Upper lobe of left lung (tissue), 4 donors: ENCODE measurements around the gene SART1.
A peak's percentile ranks its signal among the peaks of the same experiment; 100 is the strongest.

Source experiments
- EP300 ChIP-seq, 4 donors: sonication (generic); formaldehyde crosslinking; IDR thresholded peaks; one replicate each; pipeline ENCODE4 v1.5.1; 2017; ENCODE audit warnings: antibody characterized with exemption in 4 of 4, control low read depth in 2 of 4
- TF ChIP-seq, protein P1 (sequence below), 6 experiments: fragments of 450-650 bp in 4 of 6; fragments of 200-600 bp in 2 of 6; sonication (generic) in 2 of 6; IDR thresholded peaks; one replicate each; pipeline ENCODE4 v1.5.1; 2016 to 2019; ENCODE audit warnings: antibody characterized with exemption in 6 of 6

- peak in 1 of 4 donors; percentile 35 for TF ChIP-seq EP300 (IDR thresholded peaks at IDR 0.05)
- TF ChIP-seq, protein P1, sequence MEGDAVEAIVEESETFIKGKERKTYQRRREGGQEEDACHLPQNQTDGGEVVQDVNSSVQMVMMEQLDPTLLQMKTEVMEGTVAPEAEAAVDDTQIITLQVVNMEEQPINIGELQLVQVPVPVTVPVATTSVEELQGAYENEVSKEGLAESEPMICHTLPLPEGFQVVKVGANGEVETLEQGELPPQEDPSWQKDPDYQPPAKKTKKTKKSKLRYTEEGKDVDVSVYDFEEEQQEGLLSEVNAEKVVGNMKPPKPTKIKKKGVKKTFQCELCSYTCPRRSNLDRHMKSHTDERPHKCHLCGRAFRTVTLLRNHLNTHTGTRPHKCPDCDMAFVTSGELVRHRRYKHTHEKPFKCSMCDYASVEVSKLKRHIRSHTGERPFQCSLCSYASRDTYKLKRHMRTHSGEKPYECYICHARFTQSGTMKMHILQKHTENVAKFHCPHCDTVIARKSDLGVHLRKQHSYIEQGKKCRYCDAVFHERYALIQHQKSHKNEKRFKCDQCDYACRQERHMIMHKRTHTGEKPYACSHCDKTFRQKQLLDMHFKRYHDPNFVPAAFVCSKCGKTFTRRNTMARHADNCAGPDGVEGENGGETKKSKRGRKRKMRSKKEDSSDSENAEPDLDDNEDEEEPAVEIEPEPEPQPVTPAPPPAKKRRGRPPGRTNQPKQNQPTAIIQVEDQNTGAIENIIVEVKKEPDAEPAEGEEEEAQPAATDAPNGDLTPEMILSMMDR (IDR thresholded peaks at IDR 0.05), result peak in 1 of 6 experiments; percentile 24
Observed at GRCh38 chr11:65919141-65919572, 42.4 kb upstream of the SART1 start, which contains the start of gene DRAP1.
